Measurements from ENCODE around the gene GLP2R. TPM values are rescaled to one million over a fixed set of nuclear protein-coding genes. Genes with fewer than 3 reads are reported as not detected.

Gene GLP2R
- total and polyA plus RNA-seq, 10 of the 15 experiments (the other 5 are each of a cell fraction or from before 2014, with no cell fraction given): not detected

- TF ChIP-seq, protein P1, sequence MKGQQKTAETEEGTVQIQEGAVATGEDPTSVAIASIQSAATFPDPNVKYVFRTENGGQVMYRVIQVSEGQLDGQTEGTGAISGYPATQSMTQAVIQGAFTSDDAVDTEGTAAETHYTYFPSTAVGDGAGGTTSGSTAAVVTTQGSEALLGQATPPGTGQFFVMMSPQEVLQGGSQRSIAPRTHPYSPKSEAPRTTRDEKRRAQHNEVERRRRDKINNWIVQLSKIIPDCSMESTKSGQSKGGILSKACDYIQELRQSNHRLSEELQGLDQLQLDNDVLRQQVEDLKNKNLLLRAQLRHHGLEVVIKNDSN (IDR thresholded peaks at IDR 0.05; ENCODE audit: borderline replicate concordance, extremely low read length, insufficient read depth, low read depth, low read length): no peak
Measured at GRCh38 chr17:9937241-9937761, 111.6 kb downstream of the GLP2R start (continued).

- no peaks in the 10 kb centered on the region for H3K27me3 ChIP-seq (replicated peaks in 1 of 2; ENCODE audit: control insufficient read depth in 2 of 2, insufficient read depth in 2 of 2, low read length in 1 of 2)
- H3K9ac ChIP-seq (ENCODE audit: control insufficient read depth, insufficient read depth, low read length): no peak overlapping the region
- H3K9me3 ChIP-seq (replicated peaks; ENCODE audit: control insufficient read depth, insufficient read depth, low read length): peaks cover 2% of the 10 kb centered on the region; the same call in 1 of the 3 replicates
- H2AFZ ChIP-seq (ENCODE audit: control insufficient read depth, low read depth, low read length): no peak overlapping the region
- POLR2A ChIA-PET: no interaction called here
- FAIRE-seq: no peak
- RAD21 ChIA-PET (ENCODE audit: unreplicated experiment): interaction anchor here (0.6 kb wide), 1 partner anchor 69 kb away, joined by 3 read pairs; no protein-coding TSS in a partner anchor
- SMC1A ChIA-PET (ENCODE audit: uncharacterized antibody, unreplicated experiment): no interaction called here
- in situ Hi-C loops (cut with MboI): no loop called here
- CTCF ChIA-PET: interaction anchor here (1.0 kb wide), 1 partner anchor 11 kb away, joined by 4 read pairs; no protein-coding TSS in a partner anchor
- no peak for ATAC-seq
- no peak for DNase-seq (ENCODE audit: low read depth, low spot score)
- no peaks in the 10 kb centered on the region; a peak in 1 of 4 replicates for H3K36me3 ChIP-seq (ENCODE audit: control insufficient read depth in 2 of 2, insufficient read depth in 2 of 2, low read length in 1 of 2)
- TF ChIP-seq RB1 (IDR thresholded peaks at IDR 0.05; ENCODE audit: borderline replicate concordance): no peak
- H3K4me3 ChIP-seq: no peak overlapping the region
- intact Hi-C loops (cut with micrococcal nuclease; ENCODE audit: unreplicated experiment): no loop called here
- H4K20me1 ChIP-seq (ENCODE audit: control insufficient read depth, insufficient read depth): no peaks in the 10 kb centered on the region
- whole genome bisulfite sequencing (ENCODE audit: insufficient coverage, insufficient replicate concordance, low lambda C conversion rate, missing lambda C conversion rate): 81% methylated on average over 9 of the region's 9 CpGs
- H3K79me2 ChIP-seq (ENCODE audit: control insufficient read depth, insufficient read depth, low read length): no peaks in the 10 kb centered on the region
- no peak overlapping the region for H3K27ac ChIP-seq (ENCODE audit: control insufficient read depth, insufficient read depth)
- no peaks in the 10 kb centered on the region for H3K4me1 ChIP-seq (ENCODE audit: control insufficient read depth, insufficient read depth, low read length)
- H3K4me2 ChIP-seq (ENCODE audit: control insufficient read depth, insufficient read depth): no peak overlapping the region
- no TSS peak for BruUV-seq (replicated peaks)
Measured at GRCh38 chr17:9937901-9938300, 112.2 kb downstream of the GLP2R start.

DNA sequence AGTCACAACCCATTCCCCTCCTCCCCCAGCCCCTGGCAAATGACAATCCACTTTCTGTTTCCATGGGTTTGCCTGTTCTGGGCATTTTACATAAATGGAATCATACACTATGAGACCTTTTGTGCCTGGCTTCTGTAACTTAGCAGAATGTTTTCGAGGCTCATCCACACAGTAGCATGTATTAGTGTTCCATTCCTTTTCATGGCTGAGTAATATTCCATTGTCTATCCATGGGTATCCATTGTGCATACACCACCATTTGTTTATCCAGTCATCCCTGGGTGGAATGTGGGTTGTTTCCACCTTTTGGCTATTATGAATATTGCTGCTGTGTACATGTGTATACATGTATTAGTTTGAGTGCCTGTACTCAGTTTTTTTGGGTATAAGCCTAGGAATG lies 113.0 kb downstream of the GLP2R start:
- H3K9me3 ChIP-seq (replicated peaks; ENCODE audit: control insufficient read depth, insufficient read depth, low read length): peaks cover 2% of the 10 kb centered on the region; the same call in 1 of the 3 replicates
- intact Hi-C loops (cut with micrococcal nuclease; ENCODE audit: unreplicated experiment) (no loop called here), in situ Hi-C loops (cut with MboI) (no loop called here)
- 48% methylated on average over 1 of the region's 1 CpG for WGBS (ENCODE audit: insufficient coverage, insufficient replicate concordance, low lambda C conversion rate, missing lambda C conversion rate)
- ChIA-PET SMC1A (ENCODE audit: uncharacterized antibody, unreplicated experiment) (no interaction called here), CTCF (no interaction called here), POLR2A (no interaction called here), RAD21 (ENCODE audit: unreplicated experiment) (no interaction called here)
- H3K4me1 ChIP-seq (ENCODE audit: control insufficient read depth, insufficient read depth, low read length): no peaks in the 10 kb centered on the region
- no peak overlapping the region for H2AFZ ChIP-seq (ENCODE audit: control insufficient read depth, low read depth, low read length)
- no peak for FAIRE-seq
- H3K4me3 ChIP-seq: no peak overlapping the region
- no peak for TF ChIP-seq SMAD5 (IDR thresholded peaks at IDR 0.05; ENCODE audit: low read depth)
- TF ChIP-seq SRF (IDR thresholded peaks at IDR 0.05; ENCODE audit: low read depth in 2 of 2, low read length in 2 of 2): no peak
- no peak for TF ChIP-seq NR2F1 (conservative IDR thresholded peaks at IDR 0.05)
- no peaks in the 10 kb centered on the region; a peak in 1 of 4 replicates for H3K36me3 ChIP-seq (ENCODE audit: control insufficient read depth in 2 of 2, insufficient read depth in 2 of 2, low read length in 1 of 2)
- no peak overlapping the region for H3K4me2 ChIP-seq (ENCODE audit: control insufficient read depth, insufficient read depth)
- no TSS peak for BruUV-seq (replicated peaks)
- H3K27ac ChIP-seq (ENCODE audit: control insufficient read depth, insufficient read depth): no peak overlapping the region
- DNase-seq (ENCODE audit: low read depth, low spot score): no peak
- ATAC-seq: no peak
- H4K20me1 ChIP-seq (ENCODE audit: control insufficient read depth, insufficient read depth): no peaks in the 10 kb centered on the region
- no peak overlapping the region for H3K9ac ChIP-seq (ENCODE audit: control insufficient read depth, insufficient read depth, low read length)
- H3K79me2 ChIP-seq (ENCODE audit: control insufficient read depth, insufficient read depth, low read length): no peaks in the 10 kb centered on the region
- no peaks in the 10 kb centered on the region for H3K27me3 ChIP-seq (replicated peaks in 1 of 2; ENCODE audit: control insufficient read depth in 2 of 2, insufficient read depth in 2 of 2, low read length in 1 of 2)
